ENCODE results near the gene ADAMTS19.

Gene ADAMTS19

DNA sequence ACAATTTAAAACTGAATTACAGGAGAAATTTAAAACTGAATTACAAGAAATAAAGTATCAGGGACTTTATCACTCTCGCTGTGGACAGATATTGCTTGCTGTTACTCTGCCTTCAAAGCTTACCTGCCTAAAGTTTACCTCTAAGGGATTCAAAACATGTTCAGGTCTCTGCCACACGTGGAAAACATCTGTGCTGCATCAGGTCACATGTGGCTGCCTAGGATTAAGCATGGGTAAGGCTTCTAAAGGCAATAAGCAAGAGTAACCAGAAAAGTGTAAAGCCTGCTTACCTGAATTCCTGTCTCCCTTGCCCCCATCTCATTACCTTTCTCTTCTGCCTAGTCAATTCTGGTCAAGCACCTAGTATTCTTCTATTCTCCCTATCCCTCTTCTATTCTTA, 306.7 kb downstream of the ADAMTS19 start:
- H3K4me3 ChIP-seq (ENCODE audit: low read depth in 1 of 2, low read length in 1 of 2): no peak overlapping the region
- H3K9me3 ChIP-seq: no peaks in the 10 kb centered on the region
- H3K27ac ChIP-seq: no peak overlapping the region
- TF ChIP-seq, protein P1, sequence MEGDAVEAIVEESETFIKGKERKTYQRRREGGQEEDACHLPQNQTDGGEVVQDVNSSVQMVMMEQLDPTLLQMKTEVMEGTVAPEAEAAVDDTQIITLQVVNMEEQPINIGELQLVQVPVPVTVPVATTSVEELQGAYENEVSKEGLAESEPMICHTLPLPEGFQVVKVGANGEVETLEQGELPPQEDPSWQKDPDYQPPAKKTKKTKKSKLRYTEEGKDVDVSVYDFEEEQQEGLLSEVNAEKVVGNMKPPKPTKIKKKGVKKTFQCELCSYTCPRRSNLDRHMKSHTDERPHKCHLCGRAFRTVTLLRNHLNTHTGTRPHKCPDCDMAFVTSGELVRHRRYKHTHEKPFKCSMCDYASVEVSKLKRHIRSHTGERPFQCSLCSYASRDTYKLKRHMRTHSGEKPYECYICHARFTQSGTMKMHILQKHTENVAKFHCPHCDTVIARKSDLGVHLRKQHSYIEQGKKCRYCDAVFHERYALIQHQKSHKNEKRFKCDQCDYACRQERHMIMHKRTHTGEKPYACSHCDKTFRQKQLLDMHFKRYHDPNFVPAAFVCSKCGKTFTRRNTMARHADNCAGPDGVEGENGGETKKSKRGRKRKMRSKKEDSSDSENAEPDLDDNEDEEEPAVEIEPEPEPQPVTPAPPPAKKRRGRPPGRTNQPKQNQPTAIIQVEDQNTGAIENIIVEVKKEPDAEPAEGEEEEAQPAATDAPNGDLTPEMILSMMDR (IDR thresholded peaks at IDR 0.05): no peak
- H3K36me3 ChIP-seq: no peaks in the 10 kb centered on the region
- H3K27me3 ChIP-seq: no peaks in the 10 kb centered on the region
- H3K4me1 ChIP-seq (ENCODE audit: control insufficient read depth in 1 of 2, insufficient read depth in 1 of 2, low read depth in 1 of 2, low read length in 1 of 2): no peaks in the 10 kb centered on the region

DNA sequence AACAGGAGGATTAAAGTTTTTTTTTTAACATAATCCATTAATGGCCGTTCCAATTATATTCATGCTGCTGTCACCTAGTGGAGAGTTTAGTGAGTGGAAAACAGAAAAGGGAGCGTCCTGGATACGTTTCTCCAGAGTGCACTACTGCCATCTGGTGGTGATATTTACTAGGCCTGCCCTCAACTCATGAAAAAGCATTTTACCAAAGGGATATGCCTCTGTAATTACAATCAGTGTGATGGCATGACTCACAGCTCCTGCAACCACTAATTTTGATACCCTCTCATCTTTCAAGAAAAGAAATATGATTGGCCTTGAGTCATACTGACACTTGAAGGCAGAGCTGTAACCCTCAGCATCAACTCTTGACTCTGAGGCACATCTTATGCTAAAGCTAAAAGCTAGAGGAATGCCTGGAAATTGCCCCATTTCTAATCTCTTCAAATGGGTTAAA, 307.9 kb downstream of the ADAMTS19 start:
- Histone ChIP-seq H3K4me1 (ENCODE audit: control insufficient read depth in 1 of 2, insufficient read depth in 1 of 2, low read depth in 1 of 2, low read length in 1 of 2) (no peaks in the 10 kb centered on the region), H3K27me3 (no peaks in the 10 kb centered on the region), H3K36me3 (no peaks in the 10 kb centered on the region), H3K27ac (no peak overlapping the region), H3K9me3 (no peaks in the 10 kb centered on the region), H3K4me3 (ENCODE audit: low read depth in 1 of 2, low read length in 1 of 2) (no peak overlapping the region)
- TF ChIP-seq, protein P1 (IDR thresholded peaks at IDR 0.05): no peak

DNA sequence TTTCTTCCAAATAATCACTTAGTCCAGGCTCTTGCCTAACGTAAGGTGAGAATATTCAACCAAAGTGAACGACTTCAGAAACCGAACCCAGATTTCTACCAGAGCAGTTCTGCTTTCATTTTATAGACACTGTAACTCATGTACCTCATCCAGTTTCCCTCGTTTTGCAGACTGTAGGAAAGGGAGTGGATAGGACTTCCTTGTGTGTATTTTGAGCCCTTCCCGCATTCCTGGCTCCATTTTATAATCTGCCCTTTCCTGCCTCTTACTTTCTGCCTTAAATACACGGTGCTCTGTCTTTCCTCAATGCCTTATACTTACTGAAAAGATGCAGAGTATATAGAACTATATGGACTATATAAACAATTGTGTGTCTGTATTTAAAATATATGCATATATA, 308.6 kb downstream of the ADAMTS19 start:
- Histone ChIP-seq H3K9me3 (no peaks in the 10 kb centered on the region), H3K36me3 (no peaks in the 10 kb centered on the region), H3K4me1 (ENCODE audit: control insufficient read depth in 1 of 2, insufficient read depth in 1 of 2, low read depth in 1 of 2, low read length in 1 of 2) (no peaks in the 10 kb centered on the region), H3K27me3 (no peaks in the 10 kb centered on the region), H3K27ac (no peak overlapping the region), H3K4me3 (ENCODE audit: low read depth in 1 of 2, low read length in 1 of 2) (no peak overlapping the region)
- TF ChIP-seq, protein P1 (IDR thresholded peaks at IDR 0.05): no peak

DNA sequence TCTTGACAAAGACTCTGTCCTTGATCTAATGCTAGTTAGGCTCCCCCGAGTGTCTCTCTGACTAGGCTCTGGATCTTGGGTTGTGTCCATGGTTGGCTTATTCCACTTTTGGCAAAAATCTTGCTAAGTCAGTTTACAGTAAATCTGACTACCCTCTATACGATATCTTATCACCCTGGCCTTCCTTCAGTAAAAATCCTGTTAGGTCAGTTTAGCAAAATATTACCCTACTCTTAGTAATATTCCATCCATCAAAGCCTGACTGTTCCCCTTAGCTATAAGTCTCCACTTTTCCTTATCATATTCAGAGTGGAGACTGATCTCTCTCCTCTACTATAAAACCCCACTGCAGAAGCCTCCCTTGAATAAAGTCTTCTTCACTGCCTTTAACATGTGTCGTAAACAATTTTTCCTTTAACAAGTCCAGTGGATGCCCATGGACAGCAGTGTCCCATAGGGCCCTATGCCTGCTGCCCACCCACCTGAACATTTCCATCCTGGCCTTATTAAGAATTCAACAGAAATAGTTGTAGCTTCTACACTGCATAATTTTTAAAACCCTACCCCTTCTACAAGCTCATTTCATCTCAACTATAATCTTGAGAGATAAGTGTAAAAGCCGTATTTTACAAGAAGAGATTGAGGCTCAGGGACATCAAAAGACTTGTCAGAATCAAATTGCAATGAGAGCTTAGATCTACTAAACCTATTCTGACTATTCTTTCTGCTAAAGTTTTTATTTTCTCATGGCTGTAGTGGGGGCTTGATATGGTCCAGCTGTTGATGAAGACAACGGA, 310.1 kb downstream of the ADAMTS19 start:
- Histone ChIP-seq H3K9me3 (no peaks in the 10 kb centered on the region), H3K4me3 (ENCODE audit: low read depth in 1 of 2, low read length in 1 of 2) (no peak overlapping the region), H3K4me1 (ENCODE audit: control insufficient read depth in 1 of 2, insufficient read depth in 1 of 2, low read depth in 1 of 2, low read length in 1 of 2) (no peaks in the 10 kb centered on the region), H3K36me3 (no peaks in the 10 kb centered on the region), H3K27me3 (no peaks in the 10 kb centered on the region), H3K27ac (no peak overlapping the region)
- TF ChIP-seq, protein P1 (IDR thresholded peaks at IDR 0.05): no peak

DNA sequence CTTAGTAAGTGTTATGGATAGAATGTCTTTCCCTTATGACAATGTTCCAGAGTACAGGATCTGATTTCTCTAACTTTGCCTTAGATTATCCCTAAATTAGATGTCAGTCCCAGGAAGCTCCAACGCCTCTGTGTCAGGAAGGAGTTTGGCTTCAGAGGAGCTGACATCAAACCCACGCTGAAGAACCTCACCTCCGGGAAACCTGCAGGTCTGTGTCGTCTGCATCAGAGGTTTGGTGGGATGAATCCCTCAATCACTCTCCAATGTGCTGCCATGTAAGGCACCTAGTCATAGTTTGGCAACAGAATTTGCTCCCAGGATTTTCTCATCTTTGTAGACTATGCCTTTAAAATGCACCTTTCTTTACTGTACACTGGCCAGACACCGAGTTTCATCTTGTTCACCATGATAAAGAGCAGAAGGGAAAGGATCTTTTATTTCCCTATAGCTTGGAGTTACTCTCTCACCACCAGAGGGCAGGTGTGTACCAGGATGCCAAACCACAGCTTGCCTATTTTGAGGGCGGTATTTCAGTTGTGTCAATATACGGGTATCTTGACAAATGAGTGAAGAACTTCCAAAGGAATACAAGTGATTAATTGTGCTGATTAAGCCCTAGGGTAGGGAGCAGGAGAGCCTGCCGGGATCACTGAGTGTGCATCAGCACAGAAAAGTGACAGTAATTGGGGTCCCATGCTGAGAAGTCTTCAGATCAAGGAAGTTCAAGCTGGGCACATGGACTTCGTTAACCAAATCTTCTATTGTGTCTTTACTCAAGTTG, 311.1 kb downstream of the ADAMTS19 start:
- TF ChIP-seq, protein P1 (IDR thresholded peaks at IDR 0.05): no peak
- Histone ChIP-seq H3K4me3 (ENCODE audit: low read depth in 1 of 2, low read length in 1 of 2) (no peak overlapping the region), H3K36me3 (no peaks in the 10 kb centered on the region), H3K27me3 (no peaks in the 10 kb centered on the region), H3K27ac (no peak overlapping the region), H3K9me3 (no peaks in the 10 kb centered on the region), H3K4me1 (ENCODE audit: control insufficient read depth in 1 of 2, insufficient read depth in 1 of 2, low read depth in 1 of 2, low read length in 1 of 2) (no peaks in the 10 kb centered on the region)

Measured in neutrophil (primary cell).